K562 (cell line): ENCODE results near the gene HELB. TPM values are rescaled to one million over a fixed set of nuclear protein-coding genes. Genes with fewer than 3 reads are reported as not detected.

Experiments used
- ATAC-seq: fragments of 200-7000 bp; cut with Tn5 transposase; 3 replicates; pipeline ENCODE4 v1.9.1; 2020; ENCODE audit warnings: moderate library complexity
- BruUV-seq: library from RNA; stranded (reverse); fragments of 400-500 nt; replicated peaks from 2 replicates; lab custom pipeline; 2021; lab: Mats Ljungman, UMichigan
- CTCF ChIA-PET: fragments of 300-600 bp; formaldehyde crosslinking; extraction: SDS; loops from one replicate; lab custom pipeline; 2021; ENCODE audit warnings: low intra/inter-chr PET ratio; lab: Yijun Ruan, JAX
- POLR2A ChIA-PET: fragments of 300-600, 350-650 bp; sonication (Branson Sonifier 250); formaldehyde crosslinking; extraction: SDS; loops from one replicate; lab custom pipeline; 2021; ENCODE audit warnings: antibody characterized with exemption, inconsistent platforms; lab: Yijun Ruan, JAX
- DNase-seq, 4 experiments: peaks; one replicate each; pipeline versions ENCODE4 v3.0.0 to v3.0.0-alpha.2; 2011 to 2018; ENCODE audit warnings: low spot score in 3 of 4, mixed read lengths in 3 of 4; ENCODE audit errors: extremely low read depth in 1 of 4
- FAIRE-seq: peaks from 2 replicates; lab custom pipeline; 2011; peaks lifted over from hg19 to GRCh38; lab: Jason Lieb, UNC
- H2AFZ ChIP-seq: 2 replicates; pipeline ENCODE4 v1.6.0; 2011; ENCODE audit warnings: low read depth, low read length, control low read depth, inconsistent platforms
- H3K27ac ChIP-seq: fragments of 200-600 bp; 3 replicates; pipeline ENCODE4 v1.8.0; 2011; ENCODE audit warnings: low read depth, mild to moderate bottlenecking, control low read depth, inconsistent platforms, low read length, moderate library complexity, mixed read lengths; ENCODE audit errors: extremely low read depth
- H3K27me3 ChIP-seq, 2 experiments: fragments of 300-600 bp in 1 of 2; 2 replicates in 1 of 2; 3 replicates in 1 of 2; pipeline versions ENCODE4 v1.6.0 to v1.8.0; 2011; ENCODE audit warnings: inconsistent platforms in 2 of 2, low read length in 2 of 2, mild to moderate bottlenecking in 1 of 2, mixed read lengths in 1 of 2, moderate library complexity in 1 of 2; ENCODE audit not compliant: control insufficient read depth in 2 of 2, insufficient read depth in 2 of 2
- H3K36me3 ChIP-seq: fragments of 300-600 bp; 3 replicates; pipeline ENCODE4 v1.8.0; 2011; ENCODE audit warnings: mild to moderate bottlenecking, low read length, inconsistent platforms; ENCODE audit not compliant: control insufficient read depth, insufficient read depth
- H3K4me1 ChIP-seq, 2 experiments: fragments of 200-600 bp in 1 of 2; replicated peaks in 1 of 2; 2 replicates in 1 of 2; 3 replicates in 1 of 2; pipeline versions ENCODE4 v1.5.1 to v1.8.0; 2011; ENCODE audit warnings: inconsistent platforms in 2 of 2, low read length in 2 of 2, mild to moderate bottlenecking in 1 of 2, mixed read lengths in 1 of 2, moderate library complexity in 1 of 2; ENCODE audit not compliant: control insufficient read depth in 2 of 2, insufficient read depth in 2 of 2
- H3K4me2 ChIP-seq: 2 replicates; pipeline ENCODE4 v1.6.1; 2011; ENCODE audit warnings: low read length, control low read depth, inconsistent platforms, mixed read lengths; ENCODE audit not compliant: insufficient read depth
- H3K4me3 ChIP-seq: fragments of 200-600 bp; sonication (generic), shearing (Covaris generic); 2 replicates; pipeline ENCODE4 v1.5.1; 2016; ENCODE audit warnings: control low read depth, inconsistent platforms
- H3K79me2 ChIP-seq: fragments of 200-600 bp; 3 replicates; pipeline ENCODE4 v1.8.0; 2011; ENCODE audit warnings: low read length, inconsistent platforms; ENCODE audit not compliant: control insufficient read depth, insufficient read depth
- H3K9ac ChIP-seq, 2 experiments: 2 replicates each; pipeline versions ENCODE4 v1.6.0 to v1.6.1; 2011; ENCODE audit warnings: low read depth in 2 of 2, low read length in 2 of 2, control low read depth in 1 of 2, inconsistent platforms in 1 of 2, mild to moderate bottlenecking in 1 of 2, mixed read lengths in 1 of 2; ENCODE audit not compliant: insufficient read depth in 1 of 2
- H3K9me1 ChIP-seq: one replicate; pipeline ENCODE4 v1.6.0; 2011; ENCODE audit warnings: inconsistent platforms, mild to moderate bottlenecking, low read length, moderate library complexity; ENCODE audit not compliant: control insufficient read depth, insufficient read depth
- H3K9me3 ChIP-seq: replicated peaks from 2 replicates; pipeline ENCODE4 v1.5.1; 2011; ENCODE audit warnings: low read depth, low read length, inconsistent platforms; ENCODE audit not compliant: control insufficient read depth, insufficient read depth
- H4K20me1 ChIP-seq: replicated peaks from 2 replicates; pipeline ENCODE4 v1.6.1; 2011; ENCODE audit warnings: low read length, inconsistent platforms, mixed read lengths; ENCODE audit not compliant: control insufficient read depth, insufficient read depth
- ELK1 ChIP-seq: sonication (generic); formaldehyde crosslinking; IDR thresholded peaks from 2 replicates; pipeline ENCODE4 v1.8.1; 2022; ENCODE audit warnings: missing genetic modification reagents
- ELK3 ChIP-seq: fragments of 450-650 bp; formaldehyde crosslinking; IDR thresholded peaks from 2 replicates; pipeline ENCODE4 v1.4.0; 2020; ENCODE audit warnings: mild to moderate bottlenecking
- SMAD3 ChIP-seq: fragments of 450-650 bp; formaldehyde crosslinking; conservative IDR thresholded peaks from 2 replicates; pipeline ENCODE4 v1.4.0; 2020; ENCODE audit warnings: mild to moderate bottlenecking
- ZNF277 ChIP-seq: fragments of 250-450 bp; sonication (Bioruptor Pico); IDR thresholded peaks from 2 replicates; pipeline ENCODE4 v1.8.0; 2022; ENCODE audit warnings: inconsistent platforms, mild to moderate bottlenecking, moderate library complexity, borderline replicate concordance
- WGBS: fragments of 100-300 bp; shearing (Covaris generic); methylation state at CpG from one replicate; pipeline ENCODE4 v1.1.6; 2016; ENCODE audit warnings: low coverage, mixed read lengths; ENCODE audit not compliant: insufficient coverage; ENCODE audit errors: missing lambda C conversion rate; 5-methylcytosine and 5-hydroxymethylcytosine counted together
- in situ Hi-C: fragments of 300-500 bp; cut with MboI; formaldehyde crosslinking; loops from 4 replicates; pipeline ENCODE4 v1.15.0; 2018; ENCODE audit warnings: inconsistent platforms, mixed read lengths
- intact Hi-C: fragments of 100-400 bp; cut with micrococcal nuclease; formaldehyde crosslinking; loops from 2 replicates; pipeline ENCODE4 v1.14.2; 2022
- polyA plus RNA-seq, 8 experiments: library from polyadenylated mRNA; depleted of rRNA in 4 of 8; stranded (reverse) in 5 of 8; unstranded in 3 of 8; fragments of >200 nt; fragmentation: Nextera tagmentation in 2 of 8; fragmentation: Illumina TruSeq in 1 of 8; extraction: Ambion mirVana in 2 of 8; extraction: Trizol in 1 of 8; gene quantifications; 2 replicates each; pipeline versions ENCODE4 v1.2.1 to v1.2.3, GENCODE V29; 2011 to 2014; ENCODE audit warnings: inconsistent platforms in 1 of 8, missing spikeins in 1 of 8
- total RNA-seq, 7 experiments: library from RNA; depleted of rRNA in 6 of 7; stranded (reverse); fragments of >200 nt in 6 of 7; fragmentation: Illumina TruSeq in 2 of 7; extraction: Trizol in 2 of 7; gene quantifications; 2 replicates each; pipeline versions ENCODE4 v1.2.1 to v1.2.3, GENCODE V29; 2011 to 2021; ENCODE audit warnings: low replicate concordance in 1 of 7

HELB gene
- total and polyA plus RNA-seq, 9 of the 15 experiments (the other 6 are each of a cell fraction or from before 2014, with no cell fraction given) = 0.74 to 7.6 (median 2.4) TPM

GRCh38 chr12:66351301-66351700, 49.0 kb downstream of the HELB start:
- intact Hi-C loops (loop anchor here (10.0 kb wide), 1 partner anchor 334 kb away; no protein-coding TSS in a partner anchor), in situ Hi-C loops (no loop called here)
- POLR2A ChIA-PET = no interaction called here
- Histone ChIP-seq H3K9me1 (no peaks in the 10 kb centered on the region), H3K4me2 (no peak overlapping the region), H2AFZ (no peak overlapping the region), H4K20me1 (no peaks in the 10 kb centered on the region), H3K4me1 (no peaks in the 10 kb centered on the region), H3K9ac (no peak overlapping the region), H3K79me2 (no peaks in the 10 kb centered on the region), H3K27me3 (peaks cover 2 to 7% of the 10 kb centered on the region in 2 experiments; a peak in 2 of 5 replicates), H3K9me3 (no peaks in the 10 kb centered on the region), H3K27ac (no peak overlapping the region), H3K36me3 (no peaks in the 10 kb centered on the region), H3K4me3 (no peak overlapping the region)
- FAIRE-seq (no peak), ATAC-seq (no peak), DNase-seq (no peak)
- BruUV-seq = no TSS peak
- TF ChIP-seq ZNF277 (CRISPR knock-in tag) (no peak), ELK3 (CRISPR knock-in tag) (no peak), SMAD3 (CRISPR knock-in tag) (no peak), ELK1 (CRISPR knock-in tag) (no peak)
- 13% methylated on average over 2 of the region's 2 CpGs for WGBS
- CTCF ChIA-PET = no interaction called here
